ENCODE measurements around the gene UBASH3A.

- TF ChIP-seq CTCF (IDR thresholded peaks at IDR 0.05) (no peak), EZH2phosphoT487 (IDR thresholded peaks at IDR 0.05) (no peak)
Observed at GRCh38 chr21:42459082-42459460, 55.4 kb downstream of the UBASH3A start.
